K562 (cell line): ENCODE data around the gene IDI2. TPM values are rescaled to one million over a fixed set of nuclear protein-coding genes. Genes with fewer than 3 reads are reported as not detected.

Experiments
- BRF1 ChIP-seq: IDR thresholded peaks from 3 replicates; pipeline ENCODE4 v1.6.1; 2011; ENCODE audit warnings: borderline replicate concordance, mild to moderate bottlenecking; ENCODE audit not compliant: insufficient read length; ENCODE audit errors: extremely low read depth
- CAMTA2 ChIP-seq: fragments of 250-450 bp; sonication (Bioruptor Pico); conservative IDR thresholded peaks from 2 replicates; pipeline ENCODE4 v1.5.1; 2022
- CXXC5 ChIP-seq: fragments of 250-450 bp; sonication (Bioruptor Pico); IDR thresholded peaks from 2 replicates; pipeline ENCODE4 v1.8.0; 2022; ENCODE audit warnings: inconsistent platforms, mild to moderate bottlenecking, moderate library complexity
- GATA2 ChIP-seq: sonication (generic); formaldehyde crosslinking; IDR thresholded peaks from 2 replicates; pipeline ENCODE4 v1.4.0; 2020; ENCODE audit warnings: mild to moderate bottlenecking, missing genetic modification reagents
- HMBOX1 ChIP-seq: sonication (generic); IDR thresholded peaks from 2 replicates; pipeline ENCODE4 v1.6.1; 2016
- MTA3 ChIP-seq: fragments of 450-650 bp; formaldehyde crosslinking; IDR thresholded peaks from 2 replicates; pipeline ENCODE4 v1.6.1; 2017; ENCODE audit warnings: mild to moderate bottlenecking, borderline replicate concordance
- NFRKB ChIP-seq: fragments of 450-650 bp; IDR thresholded peaks from 2 replicates; pipeline ENCODE4 v1.6.1; 2016; ENCODE audit warnings: low read depth
- POLR2AphosphoS5 ChIP-seq: IDR thresholded peaks from 2 replicates; pipeline ENCODE4 v1.6.1; 2011; ENCODE audit warnings: mild to moderate bottlenecking, low read depth, low read length, moderate library complexity; ENCODE audit not compliant: control insufficient read depth, insufficient read depth
- RFX7 ChIP-seq: fragments of 250-450 bp; sonication (Bioruptor Pico); IDR thresholded peaks from 2 replicates; pipeline ENCODE4 v1.5.1; 2021; ENCODE audit warnings: mild to moderate bottlenecking
- RHOXF2B ChIP-seq: fragments of 250-450 bp; sonication (Bioruptor Pico); conservative IDR thresholded peaks from 2 replicates; pipeline ENCODE4 v1.5.1; 2021
- SRF ChIP-seq, 2 experiments: fragments of 250-450, 450-650 bp in 1 of 2; sonication (Bioruptor Pico) in 1 of 2; sonication (generic) in 1 of 2; formaldehyde crosslinking; IDR thresholded peaks; 2 replicates each; pipeline versions ENCODE4 v1.5.0 to v1.5.1; 2020 to 2022; ENCODE audit warnings: mild to moderate bottlenecking in 1 of 2, missing genetic modification reagents in 1 of 2
- STAG1 ChIP-seq: sonication (generic); formaldehyde crosslinking; IDR thresholded peaks from 2 replicates; pipeline ENCODE4 v1.5.0; 2020; ENCODE audit warnings: missing genetic modification reagents, borderline replicate concordance
- TCF7L2 ChIP-seq: fragments of 150-350 bp; IDR thresholded peaks from 2 replicates; pipeline ENCODE4 v1.6.1; 2016; ENCODE audit warnings: low read depth, mild to moderate bottlenecking, low read length, moderate library complexity
- ZNF124 ChIP-seq: sonication (generic); formaldehyde crosslinking; IDR thresholded peaks from 2 replicates; pipeline ENCODE4 v1.8.1; 2022; ENCODE audit warnings: missing genetic modification reagents
- ZNF23 ChIP-seq: fragments of 250-450 bp; sonication (Bioruptor Pico); IDR thresholded peaks from 2 replicates; pipeline ENCODE4 v1.4.0; 2020; ENCODE audit warnings: mild to moderate bottlenecking
- ZNF766 ChIP-seq: fragments of 200-800 bp; sonication (Bioruptor generic); conservative IDR thresholded peaks from 2 replicates; pipeline ENCODE4 v1.6.1; 2016; ENCODE audit warnings: missing genetic modification characterization, missing compliant biosample characterization
- polyA plus RNA-seq, 8 experiments: library from polyadenylated mRNA; depleted of rRNA in 4 of 8; stranded (reverse) in 5 of 8; unstranded in 3 of 8; fragments of >200 nt; fragmentation: Nextera tagmentation in 2 of 8; fragmentation: Illumina TruSeq in 1 of 8; extraction: Ambion mirVana in 2 of 8; extraction: Trizol in 1 of 8; gene quantifications; 2 replicates each; pipeline versions ENCODE4 v1.2.1 to v1.2.3, GENCODE V29; 2011 to 2014; ENCODE audit warnings: inconsistent platforms in 1 of 8, missing spikeins in 1 of 8
- total RNA-seq, 7 experiments: library from RNA; depleted of rRNA in 6 of 7; stranded (reverse); fragments of >200 nt in 6 of 7; fragmentation: Illumina TruSeq in 2 of 7; extraction: Trizol in 2 of 7; gene quantifications; 2 replicates each; pipeline versions ENCODE4 v1.2.1 to v1.2.3, GENCODE V29; 2011 to 2021; ENCODE audit warnings: low replicate concordance in 1 of 7
- TF ChIP-seq, protein P1 (sequence below), 2 experiments: fragments of 450-650 bp in 1 of 2; sonication (generic) in 1 of 2; formaldehyde crosslinking in 1 of 2; IDR thresholded peaks; 2 replicates each; pipeline versions ENCODE4 v1.7.1 to v1.9.0; 2016 to 2022; ENCODE audit warnings: inconsistent platforms in 1 of 2, mild to moderate bottlenecking in 1 of 2, missing genetic modification reagents in 1 of 2
- TF ChIP-seq, protein P2 (sequence below): sonication (generic); formaldehyde crosslinking; IDR thresholded peaks from 2 replicates; pipeline ENCODE4 v1.8.1; 2023; ENCODE audit warnings: mild to moderate bottlenecking, missing genetic modification reagents

Gene IDI2
- total and polyA plus RNA-seq, 9 of the 15 experiments (the other 6 are each of a cell fraction or from before 2014, with no cell fraction given), result not detected

GRCh38 chr10:1050145-1050544 is 24.5 kb upstream of the IDI2 start (continued):
- TF ChIP-seq, protein P1, sequence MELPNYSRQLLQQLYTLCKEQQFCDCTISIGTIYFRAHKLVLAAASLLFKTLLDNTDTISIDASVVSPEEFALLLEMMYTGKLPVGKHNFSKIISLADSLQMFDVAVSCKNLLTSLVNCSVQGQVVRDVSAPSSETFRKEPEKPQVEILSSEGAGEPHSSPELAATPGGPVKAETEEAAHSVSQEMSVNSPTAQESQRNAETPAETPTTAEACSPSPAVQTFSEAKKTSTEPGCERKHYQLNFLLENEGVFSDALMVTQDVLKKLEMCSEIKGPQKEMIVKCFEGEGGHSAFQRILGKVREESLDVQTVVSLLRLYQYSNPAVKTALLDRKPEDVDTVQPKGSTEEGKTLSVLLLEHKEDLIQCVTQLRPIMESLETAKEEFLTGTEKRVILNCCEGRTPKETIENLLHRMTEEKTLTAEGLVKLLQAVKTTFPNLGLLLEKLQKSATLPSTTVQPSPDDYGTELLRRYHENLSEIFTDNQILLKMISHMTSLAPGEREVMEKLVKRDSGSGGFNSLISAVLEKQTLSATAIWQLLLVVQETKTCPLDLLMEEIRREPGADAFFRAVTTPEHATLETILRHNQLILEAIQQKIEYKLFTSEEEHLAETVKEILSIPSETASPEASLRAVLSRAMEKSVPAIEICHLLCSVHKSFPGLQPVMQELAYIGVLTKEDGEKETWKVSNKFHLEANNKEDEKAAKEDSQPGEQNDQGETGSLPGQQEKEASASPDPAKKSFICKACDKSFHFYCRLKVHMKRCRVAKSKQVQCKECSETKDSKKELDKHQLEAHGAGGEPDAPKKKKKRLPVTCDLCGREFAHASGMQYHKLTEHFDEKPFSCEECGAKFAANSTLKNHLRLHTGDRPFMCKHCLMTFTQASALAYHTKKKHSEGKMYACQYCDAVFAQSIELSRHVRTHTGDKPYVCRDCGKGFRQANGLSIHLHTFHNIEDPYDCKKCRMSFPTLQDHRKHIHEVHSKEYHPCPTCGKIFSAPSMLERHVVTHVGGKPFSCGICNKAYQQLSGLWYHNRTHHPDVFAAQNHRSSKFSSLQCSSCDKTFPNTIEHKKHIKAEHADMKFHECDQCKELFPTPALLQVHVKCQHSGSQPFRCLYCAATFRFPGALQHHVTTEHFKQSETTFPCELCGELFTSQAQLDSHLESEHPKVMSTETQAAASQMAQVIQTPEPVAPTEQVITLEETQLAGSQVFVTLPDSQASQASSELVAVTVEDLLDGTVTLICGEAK (IDR thresholded peaks at IDR 0.05), result no peak
- TF ChIP-seq, protein P1 (CRISPR knock-in tag; IDR thresholded peaks at IDR 0.05), result no peak
- TF ChIP-seq SRF (CRISPR knock-in tag; IDR thresholded peaks at IDR 0.05) (no peak), RHOXF2B (CRISPR knock-in tag) (no peak), STAG1 (CRISPR knock-in tag) (no peak), RFX7 (CRISPR knock-in tag) (no peak), MTA3 (no peak), ZNF23 (CRISPR knock-in tag) (no peak), ZNF766 (CRISPR knock-in tag) (no peak), POLR2AphosphoS5 (no peak), CXXC5 (CRISPR knock-in tag) (peak; percentile 65), GATA2 (peak; percentile 65), HMBOX1 (no peak), TCF7L2 (no peak), NFRKB (no peak), BRF1 (no peak), CAMTA2 (no peak), ZNF124 (CRISPR knock-in tag) (no peak)
- TF ChIP-seq, protein P2, sequence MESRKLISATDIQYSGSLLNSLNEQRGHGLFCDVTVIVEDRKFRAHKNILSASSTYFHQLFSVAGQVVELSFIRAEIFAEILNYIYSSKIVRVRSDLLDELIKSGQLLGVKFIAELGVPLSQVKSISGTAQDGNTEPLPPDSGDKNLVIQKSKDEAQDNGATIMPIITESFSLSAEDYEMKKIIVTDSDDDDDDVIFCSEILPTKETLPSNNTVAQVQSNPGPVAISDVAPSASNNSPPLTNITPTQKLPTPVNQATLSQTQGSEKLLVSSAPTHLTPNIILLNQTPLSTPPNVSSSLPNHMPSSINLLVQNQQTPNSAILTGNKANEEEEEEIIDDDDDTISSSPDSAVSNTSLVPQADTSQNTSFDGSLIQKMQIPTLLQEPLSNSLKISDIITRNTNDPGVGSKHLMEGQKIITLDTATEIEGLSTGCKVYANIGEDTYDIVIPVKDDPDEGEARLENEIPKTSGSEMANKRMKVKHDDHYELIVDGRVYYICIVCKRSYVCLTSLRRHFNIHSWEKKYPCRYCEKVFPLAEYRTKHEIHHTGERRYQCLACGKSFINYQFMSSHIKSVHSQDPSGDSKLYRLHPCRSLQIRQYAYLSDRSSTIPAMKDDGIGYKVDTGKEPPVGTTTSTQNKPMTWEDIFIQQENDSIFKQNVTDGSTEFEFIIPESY (CRISPR knock-in tag), result no peak
